GM12878 (cell line): ENCODE data around the gene PSAPL1. TPM values are rescaled to one million over a fixed set of nuclear protein-coding genes. Genes with fewer than 3 reads are reported as not detected.

Experiments
- ATAC-seq: fragments of 200-7000 bp; cut with Tn5 transposase; 3 replicates; pipeline ENCODE4 v1.9.1; 2020; ENCODE audit warnings: mild to moderate bottlenecking, moderate library complexity
- BruUV-seq: library from RNA; stranded (reverse); fragments of 400-500 nt; replicated peaks from 2 replicates; lab custom pipeline; 2021; lab: Mats Ljungman, UMichigan
- CTCF ChIA-PET: fragments of 300-600 bp; sonication (Branson Sonifier 250); formaldehyde crosslinking; extraction: SDS; loops from one replicate; lab custom pipeline; 2021; ENCODE audit warnings: inconsistent platforms; lab: Yijun Ruan, JAX
- POLR2A ChIA-PET: fragments of 350-600 bp; formaldehyde crosslinking; extraction: SDS; loops from one replicate; lab custom pipeline; 2021; ENCODE audit warnings: inconsistent platforms; lab: Charles Lee
- RAD21 ChIA-PET: fragments of 300-600 bp; sonication (Branson Sonifier 250); formaldehyde crosslinking; loops from one replicate; lab custom pipeline; 2023; ENCODE audit warnings: antibody characterized with exemption; ENCODE audit not compliant: unreplicated experiment; lab: Charles Lee
- SMC1A ChIA-PET: fragments of 300-600 bp; sonication (Branson Sonifier 250); formaldehyde crosslinking; loops from one replicate; lab custom pipeline; 2023; ENCODE audit not compliant: unreplicated experiment, uncharacterized antibody; lab: Charles Lee
- DNase-seq: peaks from one replicate; pipeline ENCODE4 v3.0.0-alpha.2; 2011; ENCODE audit warnings: low read depth, low spot score
- FAIRE-seq: peaks from 3 replicates; lab custom pipeline; 2011; peaks lifted over from hg19 to GRCh38; lab: Jason Lieb, UNC
- H2AFZ ChIP-seq: 2 replicates; pipeline ENCODE4 v1.6.0; 2011; ENCODE audit warnings: low read depth, low read length, control low read depth; ENCODE audit not compliant: control insufficient read depth
- H3K27ac ChIP-seq: 2 replicates; pipeline ENCODE4 v1.5.1; 2011; ENCODE audit warnings: control low read depth; ENCODE audit not compliant: control insufficient read depth, insufficient read depth
- H3K27me3 ChIP-seq, 2 experiments: replicated peaks in 1 of 2; 2 replicates each; pipeline versions ENCODE4 v1.6.0 to v1.6.1; 2011; ENCODE audit warnings: low read length in 1 of 2; ENCODE audit not compliant: control insufficient read depth in 2 of 2, insufficient read depth in 2 of 2
- H3K36me3 ChIP-seq, 2 experiments: 2 replicates each; pipeline ENCODE4 v1.5.1; 2011; ENCODE audit warnings: low read length in 1 of 2; ENCODE audit not compliant: control insufficient read depth in 2 of 2, insufficient read depth in 2 of 2
- H3K4me1 ChIP-seq: 2 replicates; pipeline ENCODE4 v1.6.1; 2011; ENCODE audit warnings: mild to moderate bottlenecking, low read length, moderate library complexity, mixed read lengths; ENCODE audit not compliant: control insufficient read depth, insufficient read depth
- H3K4me2 ChIP-seq: 2 replicates; pipeline ENCODE4 v1.6.0; 2011; ENCODE audit warnings: control low read depth; ENCODE audit not compliant: control insufficient read depth, insufficient read depth
- H3K4me3 ChIP-seq: fragments of 200-600 bp; sonication (generic); 2 replicates; pipeline ENCODE4 v1.5.1; 2016
- H3K79me2 ChIP-seq: 2 replicates; pipeline ENCODE4 v1.6.0; 2011; ENCODE audit warnings: low read length; ENCODE audit not compliant: control insufficient read depth, insufficient read depth
- H3K9ac ChIP-seq: 2 replicates; pipeline ENCODE4 v1.8.0; 2011; ENCODE audit warnings: low read length, control low read depth, mixed read lengths; ENCODE audit not compliant: control insufficient read depth, insufficient read depth
- H3K9me3 ChIP-seq: replicated peaks from 3 replicates; pipeline ENCODE4 v1.5.1; 2011; ENCODE audit warnings: mild to moderate bottlenecking, low read length; ENCODE audit not compliant: control insufficient read depth, insufficient read depth
- H4K20me1 ChIP-seq: 2 replicates; pipeline ENCODE4 v1.6.0; 2011; ENCODE audit not compliant: control insufficient read depth, insufficient read depth
- BHLHE40 ChIP-seq, 2 experiments: fragments of 450-650 bp in 1 of 2; IDR thresholded peaks; 2 replicates each; pipeline ENCODE4 v1.6.1; 2011 to 2017; ENCODE audit warnings: low read depth in 2 of 2, borderline replicate concordance in 1 of 2, improper control_type of control experiment in 1 of 2, low read length in 1 of 2, mild to moderate bottlenecking in 1 of 2
- CREB1 ChIP-seq: IDR thresholded peaks from 2 replicates; pipeline ENCODE4 v1.6.1; 2012; ENCODE audit warnings: low read depth, mild to moderate bottlenecking, inconsistent platforms
- MEF2B ChIP-seq: fragments of 450-650 bp; IDR thresholded peaks from 2 replicates; pipeline ENCODE4 v1.6.1; 2018; ENCODE audit warnings: mild to moderate bottlenecking, moderate library complexity; ENCODE audit not compliant: partially characterized antibody, poor library complexity, severe bottlenecking
- NFXL1 ChIP-seq: fragments of 450-650 bp; IDR thresholded peaks from 2 replicates; pipeline ENCODE4 v1.6.1; 2017; ENCODE audit warnings: antibody characterized with exemption, mild to moderate bottlenecking, borderline replicate concordance
- RAD51 ChIP-seq: fragments of 450-650 bp; IDR thresholded peaks from 2 replicates; pipeline ENCODE4 v1.6.1; 2016; ENCODE audit warnings: moderate library complexity, mild to moderate bottlenecking, inconsistent platforms
- RCOR1 ChIP-seq: conservative IDR thresholded peaks from 2 replicates; pipeline ENCODE4 v1.6.1; 2012; ENCODE audit warnings: low read depth, low read length, improper control_type of control experiment
- SREBF1 ChIP-seq: IDR thresholded peaks from 2 replicates; pipeline ENCODE4 v1.6.1; 2012; ENCODE audit warnings: mild to moderate bottlenecking, low read length
- TAF1 ChIP-seq: IDR thresholded peaks from 2 replicates; pipeline ENCODE4 v1.6.1; 2011; ENCODE audit warnings: mild to moderate bottlenecking, low read depth, low read length, borderline replicate concordance
- WGBS: methylation state at CpG from one replicate; pipeline ENCODE4 v1.1.6; 2016; ENCODE audit warnings: low lambda C conversion rate; ENCODE audit not compliant: insufficient replicate concordance, insufficient coverage; ENCODE audit errors: missing lambda C conversion rate; 5-methylcytosine and 5-hydroxymethylcytosine counted together
- in situ Hi-C: fragments of 300-500 bp; cut with MboI; formaldehyde crosslinking; loops from 9 replicates; pipeline ENCODE4 v1.14.3; 2018; ENCODE audit warnings: mixed read lengths
- intact Hi-C: fragments of 100-400 bp; cut with micrococcal nuclease; formaldehyde crosslinking; loops from one replicate; pipeline ENCODE4 v1.14.2; 2022; ENCODE audit not compliant: unreplicated experiment
- polyA plus RNA-seq, 11 experiments: library from polyadenylated mRNA; depleted of rRNA in 4 of 11; unstranded in 6 of 11; stranded (reverse) in 5 of 11; fragments of >200 nt; fragmentation: Nextera tagmentation in 4 of 11; fragmentation: Illumina TruSeq in 1 of 11; extraction: Ambion mirVana in 4 of 11; extraction: Trizol in 1 of 11; gene quantifications; 1 replicate in 1 of 11; 2 replicates in 10 of 11; pipeline versions ENCODE4 v1.2.1 to v1.2.3, GENCODE V29; 2011 to 2016; ENCODE audit warnings: inconsistent platforms in 2 of 11, missing spikeins in 2 of 11, low read depth in 1 of 11
- total RNA-seq, 4 experiments: library from RNA; depleted of rRNA in 3 of 4; stranded (reverse); fragments of >200 nt in 3 of 4; fragmentation: Illumina TruSeq in 1 of 4; extraction: Trizol in 1 of 4; gene quantifications; 2 replicates each; pipeline versions ENCODE4 v1.2.1 to v1.2.3, GENCODE V29; 2013 to 2021

Gene PSAPL1
- total and polyA plus RNA-seq, 10 of the 15 experiments (the other 5 are each of a cell fraction or from before 2014, with no cell fraction given) = not detected

DNA sequence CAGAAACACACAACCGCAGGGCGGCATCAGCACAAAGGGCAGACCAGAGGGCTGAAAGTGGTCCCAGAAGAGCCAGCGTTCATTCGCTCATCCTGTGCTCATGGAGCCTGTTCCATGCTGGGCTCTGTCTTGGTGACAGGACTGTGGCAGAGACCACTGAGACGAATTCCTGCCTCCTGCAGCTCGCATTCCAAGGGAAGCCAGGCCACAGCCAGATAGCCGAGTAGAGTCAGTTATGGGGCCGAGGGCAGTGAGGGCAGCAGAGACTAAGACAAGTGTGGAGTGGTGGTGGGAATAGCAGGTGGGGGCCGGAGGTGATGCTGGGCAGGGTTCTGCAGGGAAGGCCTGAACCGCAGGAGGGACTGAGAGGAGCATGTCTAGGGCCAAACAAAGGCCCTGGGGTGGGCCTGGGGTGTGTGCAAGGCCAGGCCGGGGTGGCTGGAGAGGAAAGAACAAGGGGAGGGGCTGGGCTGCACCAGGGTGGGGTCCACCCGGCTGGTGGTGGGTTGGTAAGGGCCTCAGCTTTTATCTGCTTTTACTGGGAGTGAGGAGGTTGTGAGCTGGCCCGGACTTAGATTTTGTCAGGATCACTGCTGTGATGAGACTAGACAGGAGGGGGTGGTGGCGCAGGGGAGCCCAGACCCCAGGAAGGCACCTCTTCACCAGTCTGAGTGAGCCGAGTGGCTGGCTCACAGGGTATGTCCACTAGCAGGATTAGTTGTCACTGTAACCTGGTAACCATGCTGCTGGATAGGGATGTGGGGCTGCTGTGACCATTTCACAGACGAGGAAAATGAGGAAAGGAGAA lies 6.3 kb downstream of the PSAPL1 start:
- Histone ChIP-seq H3K9ac (no peak overlapping the region), H3K79me2 (no peaks in the 10 kb centered on the region), H3K9me3 (no peaks in the 10 kb centered on the region), H3K4me3 (no peak overlapping the region), H3K4me1 (no peaks in the 10 kb centered on the region), H3K27me3 (no peaks in the 10 kb centered on the region), H3K4me2 (no peak overlapping the region), H2AFZ (no peak overlapping the region), H3K36me3 (no peaks in the 10 kb centered on the region), H4K20me1 (no peaks in the 10 kb centered on the region), H3K27ac (no peak overlapping the region)
- FAIRE-seq (no peak), ATAC-seq (no peak), DNase-seq (no peak)
- SMC1A ChIA-PET = no interaction called here
- in situ Hi-C loops (no loop called here), intact Hi-C loops (no loop called here)
- POLR2A ChIA-PET = no interaction called here
- CTCF ChIA-PET = no interaction called here
- no peak for TF ChIP-seq NFXL1
- 24% methylated on average over 14 of the region's 16 CpGs for WGBS
- RAD21 ChIA-PET = no interaction called here
- BruUV-seq = no TSS peak

DNA sequence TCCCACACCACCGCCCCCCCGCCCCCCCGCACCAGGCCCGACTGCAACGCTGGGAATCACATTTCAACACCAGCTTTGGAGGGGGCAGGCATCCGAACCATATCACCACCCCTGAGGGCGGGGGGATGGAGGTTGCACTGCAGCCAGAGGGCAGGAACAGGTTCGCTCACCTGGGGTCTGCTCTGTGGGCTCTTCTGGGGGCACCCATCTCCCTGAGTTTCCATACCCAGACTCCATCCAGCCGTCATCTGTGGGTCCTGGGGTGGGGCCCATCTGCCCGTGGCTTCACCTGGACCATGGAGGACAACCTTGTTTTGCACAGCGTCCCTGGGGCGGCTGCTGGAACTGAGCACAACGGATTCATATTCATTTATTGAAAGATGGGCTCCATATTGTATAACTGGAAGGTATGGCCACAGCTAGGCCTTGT lies 6.9 kb downstream of the PSAPL1 start:
- 22% methylated on average over 6 of the region's 13 CpGs for WGBS
- in situ Hi-C loops = no loop called here

More for the DNA sequence above, 6.9 kb downstream of the PSAPL1 start:
- Histone ChIP-seq H3K36me3 (no peaks in the 10 kb centered on the region), H3K9ac (no peak overlapping the region), H4K20me1 (no peaks in the 10 kb centered on the region), H3K4me3 (no peak overlapping the region), H2AFZ (no peak overlapping the region), H3K9me3 (no peaks in the 10 kb centered on the region), H3K79me2 (no peaks in the 10 kb centered on the region), H3K4me2 (no peak overlapping the region), H3K27ac (no peak overlapping the region), H3K4me1 (no peaks in the 10 kb centered on the region), H3K27me3 (no peaks in the 10 kb centered on the region)
- no TSS peak for BruUV-seq
- ChIA-PET POLR2A (no interaction called here), SMC1A (no interaction called here), CTCF (no interaction called here), RAD21 (no interaction called here)
- DNase-seq = no peak
- no peak for ATAC-seq
- intact Hi-C loops = no loop called here
- TF ChIP-seq SREBF1 (no peak), RAD51 (no peak), RCOR1 (no peak), MEF2B (no peak), BHLHE40 (IDR thresholded peaks at IDR 0.05; ENCODE audit: borderline replicate concordance in 1 of 2, low read depth in 2 of 2, low read length in 1 of 2) (no peak), CREB1 (no peak), TAF1 (no peak)
- FAIRE-seq = no peak
